Ishikawa (cell line): ENCODE measurements around the gene HES1.

Source experiments
- EP300 ChIP-seq: IDR thresholded peaks from 2 replicates; pipeline ENCODE4 v1.6.1; 2012; ENCODE audit warnings: borderline replicate concordance
- TAF1 ChIP-seq: IDR thresholded peaks from 2 replicates; pipeline ENCODE4 v1.6.1; 2012; ENCODE audit warnings: low read depth, mild to moderate bottlenecking
- TCF12 ChIP-seq: IDR thresholded peaks from 2 replicates; pipeline ENCODE4 v1.6.1; 2012; ENCODE audit warnings: low read depth

DNA sequence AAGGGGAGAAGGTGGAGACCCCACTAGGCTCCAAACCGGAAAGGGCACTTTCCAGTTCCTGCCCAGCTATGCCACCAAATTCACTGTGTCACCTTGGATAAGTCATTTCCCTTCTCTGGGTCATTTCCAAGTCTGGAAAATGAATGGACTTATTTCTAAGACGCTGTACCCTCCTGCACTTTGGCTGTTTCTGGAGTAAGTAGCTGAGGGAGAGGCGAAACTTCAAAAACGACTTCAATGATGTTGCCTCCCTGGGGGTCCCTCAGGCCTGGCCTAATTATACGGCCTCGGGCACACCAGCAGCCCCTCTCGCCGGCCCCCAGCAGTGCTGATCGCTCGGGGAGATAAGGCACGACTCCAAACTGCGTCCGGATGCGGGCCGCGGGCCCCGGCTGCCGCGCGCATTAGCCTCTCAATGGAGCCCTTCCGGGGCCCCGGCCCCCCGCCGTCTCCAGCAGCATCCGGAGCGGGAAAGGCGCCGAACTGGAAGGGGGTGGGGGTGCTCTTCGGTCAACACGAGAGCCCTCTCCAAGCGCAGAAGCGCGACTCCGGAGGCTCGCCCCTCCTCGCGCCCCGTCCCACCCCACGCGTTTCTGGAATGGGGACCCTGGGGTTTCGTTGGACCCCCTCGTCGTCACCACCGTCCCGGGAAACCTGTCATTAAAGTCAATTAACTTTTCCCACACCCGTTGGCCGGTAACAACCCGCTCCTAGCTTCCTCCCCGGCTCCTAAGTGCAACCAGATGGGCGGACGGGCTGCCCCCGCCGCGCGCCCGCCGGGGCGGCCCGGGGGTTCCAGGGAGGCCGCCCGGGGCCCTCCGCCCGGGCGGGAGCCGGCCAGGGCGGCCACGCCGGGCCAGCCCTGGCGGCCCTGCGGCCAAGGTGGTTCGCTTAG lies 4.8 kb downstream of the HES1 start:
- TF ChIP-seq TAF1, result peak; percentile 16; the same call in 1 of the 2 replicates
- peak; percentile 95 for TF ChIP-seq TCF12
- TF ChIP-seq EP300, result peak; percentile 94
